GM12878 (cell line): ENCODE measurements around the gene DUOX1.

ENCODE experiments used
- CBX5 ChIP-seq: sonication (generic); IDR thresholded peaks from 2 replicates; pipeline ENCODE4 v1.6.1; 2016; ENCODE audit warnings: low read depth, moderate library complexity, mild to moderate bottlenecking, inconsistent platforms
- CTCF ChIP-seq, 3 experiments: IDR thresholded peaks in 2 of 3; conservative IDR thresholded peaks in 1 of 3; 2 replicates each; pipeline ENCODE4 v1.5.1; 2011; ENCODE audit warnings: low read depth in 3 of 3, low read length in 3 of 3, mild to moderate bottlenecking in 3 of 3, control low read depth in 2 of 3, moderate library complexity in 2 of 3, inconsistent platforms in 1 of 3, mixed read lengths in 1 of 3; ENCODE audit not compliant: control insufficient read depth in 2 of 3, insufficient read depth in 1 of 3; ENCODE audit errors: extremely low read depth in 1 of 3
- EZH2 ChIP-seq: IDR thresholded peaks from 2 replicates; pipeline ENCODE4 v1.6.1; 2012; ENCODE audit warnings: low read depth, mild to moderate bottlenecking, control low read depth, inconsistent platforms, low read length, borderline replicate concordance; ENCODE audit not compliant: control insufficient read depth
- SREBF1 ChIP-seq: IDR thresholded peaks from 2 replicates; pipeline ENCODE4 v1.6.1; 2012; ENCODE audit warnings: mild to moderate bottlenecking, low read length
- TAF1 ChIP-seq: IDR thresholded peaks from 2 replicates; pipeline ENCODE4 v1.6.1; 2011; ENCODE audit warnings: mild to moderate bottlenecking, low read depth, low read length, borderline replicate concordance
- TF ChIP-seq, protein P1 (sequence below): IDR thresholded peaks from 2 replicates; pipeline ENCODE4 v1.6.1; 2011; ENCODE audit warnings: low read depth, mild to moderate bottlenecking, low read length, moderate library complexity, borderline replicate concordance; ENCODE audit errors: extremely low read depth

GRCh38 chr15:45111390-45112142 lies 18.2 kb upstream of the DUOX1 start:
- TF ChIP-seq SREBF1 (no peak), CTCF (IDR thresholded peaks at IDR 0.05 in 2 of 3, conservative IDR thresholded peaks at IDR 0.05 in 1 of 3; ENCODE audit: control insufficient read depth in 2 of 3, extremely low read depth in 1 of 3, insufficient read depth in 1 of 3, low read depth in 3 of 3, low read length in 3 of 3) (no peak), TAF1 (no peak), EZH2 (no peak), CBX5 (no peak)
- TF ChIP-seq, protein P1, sequence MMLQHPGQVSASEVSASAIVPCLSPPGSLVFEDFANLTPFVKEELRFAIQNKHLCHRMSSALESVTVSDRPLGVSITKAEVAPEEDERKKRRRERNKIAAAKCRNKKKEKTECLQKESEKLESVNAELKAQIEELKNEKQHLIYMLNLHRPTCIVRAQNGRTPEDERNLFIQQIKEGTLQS, result no peak
